HFFc6 (cell line): ENCODE results near the gene JMJD8. TPM values are rescaled to one million over a fixed set of nuclear protein-coding genes. Genes with fewer than 3 reads are reported as not detected.
A peak's percentile ranks its signal among the peaks of the same experiment; 100 is the strongest.
"Not testable (repeated sequence)": the region's sequence is repeated elsewhere in the genome, so short reads cannot be mapped to it uniquely, and the experiment has no call there.

Experiments
- DNase-seq: peaks from one replicate; pipeline ENCODE4 v3.0.0-alpha.2; 2018
- H3K27ac Mint-ChIP-seq: 2 replicates; pipeline ENCODE4 v1.8.0; 2020; ENCODE audit warnings: mild to moderate bottlenecking, mixed read lengths
- H3K27me3 Mint-ChIP-seq: 2 replicates; pipeline ENCODE4 v1.8.0; 2021; ENCODE audit warnings: mild to moderate bottlenecking, moderate library complexity, mixed read lengths; ENCODE audit not compliant: insufficient read depth
- H3K36me3 Mint-ChIP-seq: 2 replicates; pipeline ENCODE4 v1.8.0; 2021; ENCODE audit warnings: low read depth, mixed read lengths
- H3K4me1 Mint-ChIP-seq: 2 replicates; pipeline ENCODE4 v1.8.0; 2020; ENCODE audit warnings: low read depth, mixed read lengths
- H3K4me3 Mint-ChIP-seq: 2 replicates; pipeline ENCODE4 v1.8.0; 2020; ENCODE audit warnings: mild to moderate bottlenecking, moderate library complexity, mixed read lengths
- H3K9me3 Mint-ChIP-seq: 2 replicates; pipeline ENCODE4 v1.8.0; 2020; ENCODE audit warnings: mild to moderate bottlenecking, mixed read lengths
- CTCF ChIP-seq: fragments of 200-600 bp; sonication (generic); IDR thresholded peaks from 2 replicates; pipeline ENCODE4 v1.5.0; 2021; ENCODE audit warnings: antibody characterized with exemption, mild to moderate bottlenecking
- total RNA-seq, 6 experiments: library from RNA; stranded (reverse); fragmentation: NEBNext Ultra II Directional; extraction: Animal tissue kit (Norgen Biotek cat#: 25700); gene quantifications; 2 replicates in 1 of 6; 3 replicates in 5 of 6; pipeline ENCODE4 v1.2.3, GENCODE V29; 2021

Gene JMJD8
- total RNA-seq, 6 experiments from 2014 or later, result 7.6 to 10.6 (median 9.3) TPM

DNA sequence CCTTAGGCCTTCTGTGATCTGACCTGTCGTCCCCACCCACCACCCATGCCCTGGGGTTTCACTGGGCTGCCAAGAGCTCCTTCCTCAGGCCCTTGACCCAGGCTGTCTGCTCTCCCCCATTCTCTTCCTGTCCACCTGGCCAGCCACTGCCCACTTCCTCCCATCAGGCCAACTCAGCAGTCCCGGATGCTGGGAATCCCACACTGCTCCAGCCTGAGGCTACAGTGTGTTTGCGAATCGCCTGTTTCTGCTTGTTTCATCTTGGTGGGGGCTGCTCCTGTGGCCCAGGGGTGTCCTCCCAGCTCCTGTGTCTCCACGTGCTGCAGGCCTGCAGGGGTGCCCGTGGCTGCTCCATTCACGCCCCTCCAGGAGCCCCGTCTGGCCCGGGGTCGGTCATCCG lies 29.9 kb upstream of the JMJD8 start:
- Mint-ChIP-seq H3K9me3 (no peaks in the 10 kb centered on the region), H3K27me3 (0 out of 2 replicates have a peak, but pooled peaks cover 2% of the 10 kb centered on the region), H3K36me3 (no peaks in the 10 kb centered on the region), H3K4me3 (no peak overlapping the region), H3K4me1 (peaks cover 27% of the 10 kb centered on the region), H3K27ac (no peak overlapping the region)
- no peak for DNase-seq
- no peak for TF ChIP-seq CTCF

DNA sequence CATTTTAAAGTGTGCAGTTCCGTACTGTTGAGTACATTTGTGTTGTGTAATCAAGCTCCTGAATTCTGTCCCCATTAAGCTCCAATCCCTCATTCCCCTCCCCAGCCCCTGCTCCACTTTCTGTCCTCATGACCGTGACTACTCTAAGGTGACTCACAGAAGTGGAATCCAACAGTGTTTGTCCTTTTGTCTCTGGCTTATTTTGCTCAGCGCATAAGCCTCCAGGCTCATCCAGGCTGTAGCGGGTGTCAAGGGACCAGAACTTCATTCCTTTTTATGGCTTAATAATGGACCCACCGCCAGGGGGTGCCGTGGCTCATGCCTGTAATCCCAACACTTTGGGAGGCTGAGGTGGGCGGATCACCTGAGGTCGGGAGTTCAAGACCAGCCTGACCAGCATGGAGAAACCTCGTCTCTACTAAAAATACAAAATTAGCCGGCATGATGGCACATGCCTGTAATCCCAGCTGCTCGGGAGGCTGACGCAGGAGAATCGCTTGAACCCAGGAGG lies 28.7 kb upstream of the JMJD8 start:
- Mint-ChIP-seq H3K27ac (peak overlapping the region; percentile 72), H3K4me1 (peaks cover 26% of the 10 kb centered on the region)
- not testable (repeated sequence) for H3K9me3 Mint-ChIP-seq

DNA sequence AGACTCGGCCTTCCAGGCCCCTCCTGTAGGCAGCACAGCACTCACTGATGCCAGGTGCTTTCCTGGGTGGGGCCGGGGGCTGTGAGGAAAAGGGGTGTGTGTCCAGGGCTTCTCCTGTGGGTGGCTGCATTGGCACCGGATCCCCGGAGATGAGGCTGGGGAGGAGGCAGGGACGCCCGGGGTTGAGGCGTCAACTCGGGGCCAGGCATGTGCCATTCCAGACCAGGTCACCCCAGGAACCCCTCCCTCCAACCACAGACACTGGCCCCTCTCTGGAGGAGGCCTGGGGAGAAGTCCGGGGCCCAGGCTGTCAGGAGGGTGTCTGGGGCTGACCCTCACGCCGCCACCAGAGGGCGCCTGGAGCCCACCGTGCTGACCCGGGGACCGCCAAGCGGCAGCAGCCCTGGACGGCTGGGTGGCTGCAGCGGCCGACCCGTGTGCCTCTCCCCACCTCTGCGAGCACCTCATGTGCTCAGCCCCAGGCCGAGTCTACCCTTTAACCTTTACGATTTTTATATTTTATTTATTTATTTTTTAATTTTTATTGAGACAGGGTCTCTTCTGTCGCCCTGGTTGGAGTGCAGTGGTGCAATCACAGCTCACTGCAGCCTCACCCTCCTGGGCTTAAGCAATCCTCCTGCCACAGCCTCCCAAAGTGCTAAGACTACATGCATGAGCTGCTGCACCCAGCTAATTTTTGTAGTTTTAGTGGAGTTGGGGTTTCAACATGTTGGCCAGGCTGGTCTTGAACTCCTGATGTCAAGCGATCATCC lies 27.6 kb upstream of the JMJD8 start:
- peak; percentile 47 for DNase-seq
- H3K4me1 Mint-ChIP-seq, result peaks cover 26% of the 10 kb centered on the region
- no peak overlapping the region for H3K27ac Mint-ChIP-seq
- no peaks in the 10 kb centered on the region for H3K36me3 Mint-ChIP-seq
- peak; percentile 99 for TF ChIP-seq CTCF
- H3K9me3 Mint-ChIP-seq, result no peaks in the 10 kb centered on the region
- peaks cover 15% of the 10 kb centered on the region for H3K27me3 Mint-ChIP-seq
- H3K4me3 Mint-ChIP-seq, result no peak overlapping the region

More for the DNA sequence above, 28.7 kb upstream of the JMJD8 start:
- not testable (repeated sequence) for H3K27me3 Mint-ChIP-seq, H3K36me3 Mint-ChIP-seq, H3K4me3 Mint-ChIP-seq
- peak; percentile 97 for DNase-seq
- TF ChIP-seq CTCF, result peak; percentile 88

DNA sequence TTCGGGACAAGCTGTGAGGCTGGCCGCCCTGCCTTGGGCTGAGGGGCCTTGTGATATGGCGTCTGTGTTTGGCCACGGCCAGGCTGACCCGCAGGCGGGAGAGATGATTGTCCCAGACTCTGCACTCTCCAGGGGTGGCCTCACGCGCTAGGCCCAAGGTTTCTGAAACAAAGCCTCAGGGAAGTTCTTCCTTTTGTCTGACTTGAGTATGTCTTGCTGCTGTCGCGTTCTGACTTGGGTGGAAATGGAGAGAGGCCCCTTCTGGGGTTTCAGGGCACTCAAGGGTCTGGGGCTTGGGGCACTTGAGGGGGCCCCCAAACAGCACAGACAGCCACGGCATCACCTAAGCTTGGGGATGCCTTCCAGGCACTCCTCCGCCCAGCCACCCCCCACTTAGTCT lies 26.9 kb upstream of the JMJD8 start:
- Mint-ChIP-seq H3K27ac (no peak overlapping the region), H3K4me3 (no peak overlapping the region), H3K9me3 (no peaks in the 10 kb centered on the region), H3K36me3 (no peaks in the 10 kb centered on the region), H3K27me3 (peaks cover 20% of the 10 kb centered on the region), H3K4me1 (peaks cover 21% of the 10 kb centered on the region)
- no peak for DNase-seq
- TF ChIP-seq CTCF, result no peak

DNA sequence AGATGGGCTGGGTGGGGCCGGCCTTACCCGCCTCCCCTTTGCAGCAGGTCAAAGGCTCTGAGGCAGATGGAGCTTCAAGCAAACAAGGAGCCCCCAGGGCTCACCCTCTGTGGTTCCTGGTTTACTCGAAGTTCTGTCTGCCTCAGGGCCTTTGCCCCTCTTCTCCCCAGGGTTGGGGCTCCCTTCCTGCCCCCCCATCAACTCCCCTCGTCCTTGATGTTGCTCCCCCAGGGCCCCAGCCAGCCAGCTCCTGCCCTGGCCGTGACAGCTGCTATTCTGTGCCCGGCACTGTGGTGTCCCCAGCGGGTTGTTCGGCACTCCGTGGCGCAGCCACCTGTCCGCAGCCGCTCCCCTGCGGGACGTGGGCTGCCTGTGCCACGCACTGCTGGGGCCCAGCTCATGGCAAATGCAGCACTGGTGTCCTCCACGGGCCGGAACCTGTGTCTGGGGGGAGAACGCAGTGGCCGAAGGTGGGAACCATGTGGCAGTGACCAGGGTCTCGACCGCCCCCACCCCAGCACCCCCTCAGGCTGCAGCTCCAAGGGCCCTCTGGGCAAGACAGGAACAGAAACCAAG lies 26.5 kb upstream of the JMJD8 start:
- TF ChIP-seq CTCF, result no peak
- peak overlapping the region; percentile 58 for H3K27ac Mint-ChIP-seq
- H3K27me3 Mint-ChIP-seq, result peaks cover 20% of the 10 kb centered on the region
- H3K4me1 Mint-ChIP-seq, result peaks cover 20% of the 10 kb centered on the region
- H3K4me3 Mint-ChIP-seq, result no peak overlapping the region
- no peaks in the 10 kb centered on the region for H3K9me3 Mint-ChIP-seq
- H3K36me3 Mint-ChIP-seq, result no peaks in the 10 kb centered on the region
- no peak for DNase-seq
